Parathyroid adenoma (tissue), 2 donors: Measurements from ENCODE around the gene PRELID3B.

Source experiments
- H2AFZ ChIP-seq: fragments of 300-600 bp; sonication (generic); one replicate; pipeline ENCODE4 v1.7.0; 2017; ENCODE audit warnings: antibody characterized with exemption, mild to moderate bottlenecking
- H3K27ac ChIP-seq: fragments of 300-600 bp; sonication (generic); one replicate; pipeline ENCODE4 v1.7.0; 2017
- H3K27me3 ChIP-seq: fragments of 300-600 bp; sonication (generic); one replicate; pipeline ENCODE4 v1.7.0; 2017; ENCODE audit warnings: low read length; ENCODE audit not compliant: control insufficient read depth, insufficient read depth
- H3K36me3 ChIP-seq: fragments of 300-600 bp; sonication (generic); one replicate; pipeline ENCODE4 v1.7.0; 2017; ENCODE audit warnings: low read length; ENCODE audit not compliant: control insufficient read depth, insufficient read depth
- H3K4me1 ChIP-seq: fragments of 300-600 bp; sonication (generic); one replicate; pipeline ENCODE4 v1.7.0; 2017; ENCODE audit warnings: control low read depth
- H3K4me2 ChIP-seq: fragments of 300-600 bp; sonication (generic); one replicate; pipeline ENCODE4 v1.7.0; 2017; ENCODE audit warnings: low read length
- H3K4me3 ChIP-seq: fragments of 300-600 bp; sonication (generic); one replicate; pipeline ENCODE4 v1.7.0; 2017; ENCODE audit warnings: low read depth, low read length
- H3K79me2 ChIP-seq: fragments of 300-600 bp; sonication (generic); one replicate; pipeline ENCODE4 v1.7.0; 2017; ENCODE audit warnings: control low read depth
- H3K9ac ChIP-seq: fragments of 300-600 bp; sonication (generic); one replicate; pipeline ENCODE4 v1.7.0; 2017; ENCODE audit warnings: mild to moderate bottlenecking
- H3K9me3 ChIP-seq: fragments of 300-600 bp; sonication (generic); one replicate; pipeline ENCODE4 v1.7.0; 2017; ENCODE audit warnings: low read length; ENCODE audit not compliant: control insufficient read depth
- CTCF ChIP-seq: fragments of 300-600 bp; sonication (generic); IDR thresholded peaks from one replicate; pipeline ENCODE4 v1.7.0; 2017; ENCODE audit warnings: antibody characterized with exemption, mild to moderate bottlenecking
- donor health status: primary hyperparathyroidism.

PRELID3B gene

GRCh38 chr20:58995461-58996225 lies 46.9 kb downstream of the PRELID3B start:
- H3K27ac ChIP-seq, result no peak overlapping the region
- no peak overlapping the region for H2AFZ ChIP-seq
- H3K9ac ChIP-seq, result no peak overlapping the region
- H3K27me3 ChIP-seq, result no peaks in the 10 kb centered on the region
- no peaks in the 10 kb centered on the region for H3K79me2 ChIP-seq
- peaks cover 8% of the 10 kb centered on the region for H3K4me1 ChIP-seq
- H3K4me2 ChIP-seq, result no peak overlapping the region
- H3K9me3 ChIP-seq, result no peaks in the 10 kb centered on the region
- TF ChIP-seq CTCF, result no peak
- no peaks in the 10 kb centered on the region for H3K36me3 ChIP-seq
- H3K4me3 ChIP-seq, result no peak overlapping the region

- Histone ChIP-seq H3K4me1 (peaks cover 8% of the 10 kb centered on the region), H3K79me2 (no peaks in the 10 kb centered on the region), H3K4me3 (no peak overlapping the region), H3K36me3 (no peaks in the 10 kb centered on the region), H2AFZ (no peak overlapping the region), H3K27me3 (no peaks in the 10 kb centered on the region), H3K9me3 (no peaks in the 10 kb centered on the region), H3K4me2 (no peak overlapping the region), H3K27ac (no peak overlapping the region), H3K9ac (no peak overlapping the region)
- TF ChIP-seq CTCF, result no peak
Observed at GRCh38 chr20:58994390-58995159, 48.0 kb downstream of the PRELID3B start.

- Histone ChIP-seq H3K79me2 (no peaks in the 10 kb centered on the region), H3K27me3 (no peaks in the 10 kb centered on the region), H3K9ac (no peak overlapping the region), H2AFZ (no peak overlapping the region), H3K4me3 (no peak overlapping the region), H3K4me2 (no peak overlapping the region), H3K4me1 (peaks cover 8% of the 10 kb centered on the region), H3K27ac (peak overlapping the region; percentile 43), H3K36me3 (no peaks in the 10 kb centered on the region), H3K9me3 (no peaks in the 10 kb centered on the region)
- no peak for TF ChIP-seq CTCF
Observed at GRCh38 chr20:58993332-58994248, 49.0 kb downstream of the PRELID3B start.

- Histone ChIP-seq H3K4me2 (no peak overlapping the region), H3K36me3 (no peaks in the 10 kb centered on the region), H3K27ac (peak overlapping the region; percentile 43)
Observed at GRCh38 chr20:58992911-58993310, 49.7 kb downstream of the PRELID3B start.

More at GRCh38 chr20:58992911-58993310, 49.7 kb downstream of the PRELID3B start:
- no peaks in the 10 kb centered on the region for H3K79me2 ChIP-seq
- H3K27me3 ChIP-seq, result no peaks in the 10 kb centered on the region
- no peaks in the 10 kb centered on the region for H3K9me3 ChIP-seq
- TF ChIP-seq CTCF, result no peak
- H2AFZ ChIP-seq, result no peak overlapping the region
- no peak overlapping the region for H3K4me3 ChIP-seq
- peaks cover 8% of the 10 kb centered on the region for H3K4me1 ChIP-seq
- H3K9ac ChIP-seq, result no peak overlapping the region
